Measurements from ENCODE around the gene GRID2.
"Not testable (repeated sequence)": the region's sequence is repeated elsewhere in the genome, so short reads cannot be mapped to it uniquely, and the experiment has no call there.

The GRID2 gene

DNA sequence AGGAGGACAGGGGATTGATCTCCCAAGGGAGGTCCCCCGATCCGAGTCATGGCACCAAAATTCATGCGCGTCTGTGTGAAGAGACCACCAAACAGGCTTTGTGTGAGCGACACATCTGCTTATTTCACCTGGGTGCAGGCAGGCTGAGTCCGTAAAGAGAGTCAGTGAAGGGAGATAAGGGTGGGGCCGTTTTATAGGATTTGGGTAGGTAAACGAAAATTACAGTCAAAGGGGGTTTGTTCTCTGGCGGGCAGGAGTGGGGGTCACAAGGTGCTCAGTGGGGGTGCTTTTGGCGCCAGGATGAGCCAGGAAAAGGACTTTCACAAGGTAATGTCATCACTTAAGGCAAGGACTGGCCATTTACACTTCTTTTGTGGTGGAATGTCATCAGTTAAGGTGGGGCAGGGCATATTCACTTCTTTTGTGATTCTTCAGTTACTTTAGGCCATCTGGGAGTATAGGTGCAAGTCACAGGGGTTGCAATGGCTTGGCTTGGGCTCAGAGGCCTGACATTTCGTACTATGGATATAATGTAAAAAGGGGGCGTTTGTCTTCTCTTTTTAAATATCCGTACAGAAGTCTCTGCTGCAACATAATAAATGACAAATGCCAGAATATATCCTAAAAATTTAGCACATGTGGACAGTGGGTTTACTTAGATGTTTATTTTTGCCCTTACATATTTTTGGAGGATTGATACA lies 140.5 kb downstream of the GRID2 start:
- DNase-seq = not testable (repeated sequence)

DNA sequence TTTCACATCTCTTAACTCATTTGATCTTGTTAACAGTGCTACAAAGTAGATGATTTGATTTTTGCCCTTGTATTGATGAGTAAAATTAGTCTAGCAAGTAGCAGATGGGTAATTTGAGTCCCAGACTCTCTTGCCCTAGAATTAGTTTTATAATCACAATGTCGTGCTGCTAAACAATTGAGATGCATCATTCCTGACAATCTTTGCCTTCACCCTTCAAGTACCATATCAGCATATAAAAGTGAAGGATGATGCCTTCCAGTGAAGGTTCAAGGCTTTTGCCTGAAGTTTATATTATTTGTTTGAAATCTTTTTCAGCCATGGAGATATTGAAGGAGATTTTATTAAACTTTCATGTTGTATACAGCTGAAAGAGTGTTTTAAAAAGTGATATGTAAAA lies 141.4 kb downstream of the GRID2 start:
- DNase-seq = no peak

DNA sequence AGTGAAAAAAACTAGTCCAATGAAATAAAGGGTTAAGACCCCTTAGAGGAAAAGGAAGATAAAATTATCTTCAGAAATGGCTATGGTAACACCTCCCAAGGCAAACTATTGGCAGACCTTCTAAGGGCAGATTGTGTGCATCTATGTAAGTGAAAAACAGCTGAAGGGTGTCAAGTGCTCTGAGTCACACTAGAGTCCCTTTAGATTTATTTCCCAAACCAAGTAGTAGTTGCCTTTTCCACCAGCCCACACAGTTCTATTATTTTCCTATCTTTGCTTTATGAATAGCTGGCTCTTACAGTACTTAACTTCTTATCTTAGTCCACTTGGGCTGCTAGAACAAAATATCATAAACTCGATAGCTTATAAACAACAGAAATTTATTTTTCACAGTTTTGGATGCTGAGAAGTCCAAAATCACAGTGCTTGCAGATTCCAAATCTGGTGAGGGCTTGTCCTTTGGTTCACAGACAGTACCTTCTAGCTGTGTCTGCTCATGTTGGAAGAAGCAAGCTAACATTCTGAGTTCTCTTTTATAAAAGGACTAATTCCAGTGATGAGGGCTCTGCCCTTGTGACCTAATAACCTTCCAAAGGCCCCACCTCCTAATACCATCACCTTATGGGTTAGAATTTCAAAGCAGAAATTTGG lies 143.6 kb downstream of the GRID2 start:
- DNase-seq = no peak

DNA sequence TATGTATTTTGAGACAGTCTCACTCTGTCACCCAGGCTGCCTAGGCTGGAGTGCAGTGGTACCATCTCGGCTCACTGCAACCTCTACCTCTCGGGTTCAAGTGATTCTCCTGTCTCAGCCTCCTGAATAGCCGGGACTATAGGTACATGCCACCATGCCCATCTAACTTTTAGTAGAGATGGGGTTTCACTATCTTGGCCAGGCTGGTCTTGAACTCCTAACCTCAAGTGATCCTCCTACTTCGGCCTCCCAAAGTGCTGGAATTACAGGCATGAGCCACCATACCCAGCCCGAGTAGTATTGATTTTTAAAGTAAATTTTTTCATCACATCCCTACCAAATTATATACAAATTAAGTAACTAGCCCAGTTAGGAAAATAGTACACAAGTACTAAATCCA lies 144.4 kb downstream of the GRID2 start:
- not testable (repeated sequence) for DNase-seq

DNA sequence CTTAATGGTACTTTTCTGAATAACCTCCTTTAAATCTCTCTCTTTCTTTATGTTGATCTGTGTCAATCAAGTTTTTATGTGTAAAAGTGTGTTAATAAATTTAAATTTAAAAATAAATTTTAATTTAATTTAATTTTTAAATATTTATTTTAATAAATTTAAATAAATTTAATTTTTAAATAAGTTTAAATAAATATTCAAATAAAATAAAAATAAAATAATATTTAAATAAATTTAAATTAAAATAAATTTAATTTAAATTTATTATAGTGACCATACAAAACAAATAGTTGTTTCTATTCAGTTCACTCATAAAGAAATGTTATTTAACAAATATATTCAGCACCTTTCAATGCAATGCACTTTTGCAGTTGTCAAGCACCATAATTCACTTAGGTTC lies 146.9 kb downstream of the GRID2 start:
- DNase-seq = no peak

DNA sequence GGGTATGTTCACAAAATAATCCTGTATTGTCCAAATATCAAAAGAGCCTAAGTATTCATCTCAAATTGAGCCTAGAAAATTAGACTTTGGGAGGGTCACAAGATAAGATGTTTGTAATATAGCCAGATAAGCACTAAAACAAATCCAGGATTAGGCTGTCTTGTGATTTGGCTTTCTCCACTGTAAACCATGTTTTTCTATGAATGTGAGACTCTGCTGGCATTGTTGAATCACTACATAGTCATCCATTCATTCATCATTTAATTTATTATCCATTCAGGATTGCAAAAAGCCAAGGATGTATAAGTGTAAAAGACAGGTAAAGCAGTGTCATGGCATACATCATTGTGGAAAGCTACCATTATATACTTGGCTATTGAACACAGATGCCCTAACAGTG lies 148.0 kb downstream of the GRID2 start:
- no peak for DNase-seq

DNA sequence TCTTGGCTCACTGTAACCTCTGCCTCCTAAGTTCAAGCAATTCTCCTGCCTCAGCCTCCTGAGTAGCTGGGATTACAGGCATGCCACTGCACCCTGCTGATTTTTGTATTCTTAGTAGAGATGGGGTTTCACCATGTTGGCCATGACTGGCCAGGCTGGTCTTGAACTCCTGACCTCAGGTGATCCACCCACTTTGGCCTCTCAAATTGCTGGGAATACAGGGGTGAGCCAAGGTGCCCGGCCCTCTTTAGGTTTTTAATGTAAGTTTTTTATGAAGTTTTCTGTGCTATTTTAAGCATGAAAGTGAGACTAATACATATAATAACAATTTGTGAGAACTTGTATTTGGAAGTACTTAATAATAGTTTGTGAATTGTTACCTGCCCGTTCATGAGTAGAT lies 148.6 kb downstream of the GRID2 start:
- DNase-seq = not testable (repeated sequence)

DNA sequence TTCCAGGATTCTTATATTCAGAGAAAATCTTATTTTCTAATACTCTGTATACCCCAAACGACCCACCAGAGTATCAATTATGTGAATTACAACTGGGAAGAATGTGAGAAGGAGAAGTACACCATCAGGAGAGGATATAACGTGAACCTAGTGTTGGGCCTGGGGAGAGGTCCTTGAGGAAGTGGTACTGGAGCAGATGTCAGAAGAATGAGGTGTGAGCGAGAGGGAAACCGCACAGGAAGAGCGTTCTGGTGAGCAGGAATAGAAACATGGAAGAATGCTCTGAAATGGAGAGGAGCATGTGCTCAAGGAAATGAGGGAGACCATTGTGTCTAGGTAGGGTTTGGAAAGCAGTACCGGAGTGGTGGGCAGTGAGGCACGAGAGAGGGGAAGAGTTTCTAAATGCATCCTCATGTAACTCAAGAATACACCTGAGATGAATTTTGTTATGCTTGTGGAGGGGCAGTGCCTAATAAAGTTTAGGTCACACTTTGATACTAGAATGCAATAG lies 151.6 kb downstream of the GRID2 start:
- DNase-seq = no peak

DNA sequence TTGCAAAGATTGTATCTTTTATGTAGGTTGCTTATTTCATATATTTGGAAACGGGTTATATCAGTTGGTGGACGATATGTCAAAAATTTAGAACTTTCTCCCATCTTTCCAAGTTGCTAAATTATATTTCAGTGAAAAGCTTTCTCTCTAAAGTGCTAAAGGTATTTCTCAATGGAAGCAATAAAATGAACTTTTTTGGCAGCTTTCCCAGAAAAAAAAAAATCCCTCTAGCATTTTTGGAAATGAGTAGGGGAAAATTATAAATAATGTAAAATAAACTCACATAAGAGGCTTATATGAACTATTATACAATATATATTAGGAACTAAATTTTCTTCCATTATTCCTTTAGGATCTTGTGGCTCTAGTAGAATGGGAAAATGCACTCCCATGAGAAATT lies 152.2 kb downstream of the GRID2 start:
- no peak for DNase-seq

DNA sequence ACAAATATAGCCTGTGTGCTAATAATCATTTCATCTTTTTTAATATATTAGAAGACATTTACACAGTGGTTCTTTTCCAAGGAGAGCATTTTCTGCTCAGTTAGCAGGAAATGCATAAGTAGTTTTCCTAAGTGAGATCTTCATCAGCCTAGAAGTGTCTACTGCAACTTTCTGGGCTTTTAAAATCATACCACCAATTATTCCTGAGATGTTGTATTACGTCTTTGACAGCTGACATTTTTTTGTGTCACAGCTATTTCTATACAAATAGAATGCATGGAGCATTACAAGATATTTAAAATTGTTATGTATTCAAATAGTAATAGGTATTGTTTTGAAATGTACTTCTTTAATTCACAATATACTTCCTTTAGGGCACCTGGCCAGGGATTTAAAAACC lies 158.0 kb downstream of the GRID2 start:
- no peak for DNase-seq

DNA sequence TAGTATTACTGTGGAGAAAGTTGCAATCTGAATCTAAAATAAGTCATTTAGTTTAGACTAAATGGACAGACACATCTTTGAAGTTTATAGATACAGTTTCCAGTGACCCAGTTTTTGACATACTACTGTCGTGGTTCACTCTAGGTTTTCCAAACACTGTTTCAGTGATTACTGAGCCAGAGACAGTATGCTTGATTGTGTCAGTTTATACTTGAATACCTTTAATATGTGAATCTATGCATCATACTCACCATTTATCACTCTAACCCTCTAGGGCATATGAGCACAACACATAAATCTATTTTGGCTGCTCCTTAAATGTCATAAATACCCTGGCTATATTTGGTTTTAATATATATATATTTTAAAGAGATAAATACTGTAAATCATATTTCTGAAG lies 173.5 kb downstream of the GRID2 start:
- DNase-seq = no peak

DNA sequence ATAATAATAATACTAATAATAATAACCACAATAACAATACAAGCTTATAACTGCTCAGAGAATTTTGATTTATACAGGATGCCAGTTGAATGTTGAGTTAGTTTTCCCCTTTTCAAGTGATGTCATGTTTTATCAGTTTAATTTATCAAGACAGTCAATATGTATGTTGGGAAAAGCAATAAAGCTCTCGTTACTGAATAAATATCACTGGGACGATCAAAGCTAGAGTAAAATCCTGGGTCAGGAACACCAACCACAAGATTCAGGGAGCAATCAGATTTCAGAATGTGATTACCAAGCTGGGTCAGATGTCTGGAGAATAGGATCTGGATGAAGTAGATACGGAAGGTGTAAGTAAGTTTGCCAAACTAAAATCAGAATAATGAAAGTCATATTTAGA lies 179.6 kb downstream of the GRID2 start:
- no peak for DNase-seq

DNA sequence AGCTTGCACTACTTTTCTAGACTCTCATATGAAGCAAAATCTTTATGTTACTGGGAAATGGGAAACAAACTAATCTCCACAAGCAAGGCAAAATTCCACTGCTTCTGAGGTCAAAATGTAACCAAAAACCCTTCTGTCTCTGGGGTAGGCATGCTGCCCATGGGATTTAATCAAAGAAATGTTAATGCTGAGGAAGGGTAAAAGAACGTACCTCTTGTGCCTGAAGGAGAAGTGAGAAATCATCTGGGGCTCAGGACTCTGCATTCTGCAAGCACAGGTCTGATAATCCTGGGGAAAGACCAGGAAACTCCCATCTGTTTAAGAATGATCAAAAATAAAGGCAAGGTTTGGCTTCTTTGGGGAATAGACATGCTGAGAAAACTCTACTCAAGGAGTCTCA lies 184.7 kb downstream of the GRID2 start:
- DNase-seq = no peak

DNA sequence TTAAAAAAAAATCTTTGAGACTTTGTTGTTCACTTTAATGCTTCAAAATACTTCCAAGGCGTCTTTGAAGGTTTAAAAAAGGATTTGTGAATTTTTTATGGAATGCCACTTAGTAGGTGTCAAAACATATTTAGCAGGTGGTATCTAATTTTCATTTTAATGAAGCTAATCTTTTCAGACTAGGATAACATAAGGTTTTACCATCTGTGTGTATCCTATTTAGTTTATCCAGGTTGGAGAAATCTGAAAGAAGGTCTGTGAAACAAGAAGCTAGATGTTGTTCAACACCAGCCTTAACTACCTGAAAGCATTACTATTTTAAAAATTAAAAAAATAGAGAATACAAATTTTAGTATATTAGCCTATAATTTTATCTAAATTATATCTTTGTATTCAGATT lies 193.4 kb downstream of the GRID2 start:
- DNase-seq = peak; percentile 1

DNA sequence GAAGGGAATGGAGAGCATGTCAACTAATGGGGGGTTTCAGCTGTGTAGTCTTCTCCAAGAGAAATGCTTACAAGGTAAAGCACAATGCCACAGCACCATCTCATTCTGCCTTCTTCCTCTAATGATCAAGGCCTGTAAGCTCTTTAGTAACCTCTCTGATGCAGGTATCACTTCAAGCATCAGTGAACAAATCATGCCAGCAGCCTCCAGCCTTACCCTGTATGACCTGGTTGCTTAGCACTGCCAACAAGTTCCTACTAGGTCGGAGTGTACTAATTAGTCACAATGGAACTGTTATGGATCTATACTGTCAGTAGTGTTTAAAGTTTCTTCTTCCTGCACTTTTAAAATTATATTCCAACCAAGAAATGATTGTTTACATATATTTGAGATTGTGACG lies 197.7 kb downstream of the GRID2 start:
- no peak for DNase-seq

DNA sequence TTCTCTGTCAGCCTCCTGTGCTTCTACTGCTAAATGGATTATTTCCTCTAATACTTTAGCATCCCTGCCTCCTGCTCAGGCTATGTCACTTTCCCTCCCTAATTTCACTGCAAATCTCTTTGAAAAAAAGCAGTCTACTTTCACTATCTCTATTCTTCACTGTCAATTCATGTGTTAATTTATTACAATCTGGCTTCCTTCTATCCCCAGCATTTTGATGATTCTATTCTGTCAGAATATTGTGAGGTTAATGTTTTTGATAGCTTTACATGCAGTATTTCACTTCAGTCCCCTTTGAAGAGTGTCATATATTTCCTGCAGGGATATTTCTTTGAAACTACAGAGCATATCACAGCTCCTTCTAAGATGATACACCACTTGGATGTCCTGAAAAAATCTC lies 203.2 kb downstream of the GRID2 start:
- DNase-seq = no peak

DNA sequence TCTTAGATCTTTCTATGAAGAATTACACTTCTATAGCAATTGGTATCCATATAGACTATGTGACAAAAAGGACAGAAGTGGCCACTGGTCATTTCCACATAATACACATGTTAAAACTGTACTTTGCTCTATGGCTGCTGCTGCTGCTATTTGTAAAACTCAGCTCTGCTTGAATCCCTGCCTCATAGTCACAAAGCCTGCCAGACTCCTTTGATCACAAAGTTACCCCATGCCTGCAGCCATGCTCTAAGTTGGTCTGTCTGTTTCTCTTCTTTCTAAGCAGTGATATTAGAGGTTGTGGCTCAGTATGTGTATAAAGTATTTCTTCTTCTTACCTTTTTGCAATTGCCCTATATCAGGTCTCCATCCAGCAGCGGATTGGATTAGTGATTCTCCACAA lies 210.9 kb downstream of the GRID2 start:
- DNase-seq = no peak

DNA sequence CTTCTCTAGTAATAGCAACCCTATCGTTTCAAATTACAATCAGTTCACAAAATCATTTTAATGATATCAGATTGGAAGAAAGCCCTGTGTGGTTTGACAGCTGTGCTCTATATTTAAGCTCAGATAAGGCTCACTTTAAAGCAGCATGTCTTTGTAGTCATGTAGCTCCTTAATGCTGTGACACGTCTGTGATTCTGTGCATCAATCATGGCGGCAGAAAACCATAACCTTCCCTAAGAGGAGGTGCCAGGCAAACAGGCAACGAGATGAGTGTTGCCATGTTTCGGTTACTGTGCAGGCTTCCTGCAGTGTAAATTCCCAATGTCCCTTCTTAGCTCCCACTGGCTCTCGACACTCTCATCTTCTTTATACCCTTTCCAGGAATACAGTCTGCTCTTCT lies 212.7 kb downstream of the GRID2 start:
- DNase-seq = peak; percentile 11

DNA sequence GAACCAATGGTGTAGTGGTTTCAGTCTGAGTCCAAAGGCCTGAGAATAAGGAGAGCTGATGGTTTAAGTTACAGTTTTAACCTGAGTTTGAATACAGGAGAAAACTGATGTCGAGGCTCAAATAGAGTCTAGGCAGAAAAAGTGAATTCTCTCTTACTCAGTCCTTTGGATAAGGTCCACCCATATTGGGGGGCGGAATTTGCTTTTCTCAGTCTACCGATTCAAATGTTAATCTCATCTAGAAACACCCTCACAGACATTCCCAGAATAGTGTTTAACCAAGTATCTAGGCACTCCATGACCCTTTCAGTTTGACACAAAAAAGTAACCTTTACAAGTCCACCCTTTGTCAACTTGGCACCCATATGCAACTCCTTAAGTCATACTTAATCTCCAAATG lies 216.0 kb downstream of the GRID2 start:
- DNase-seq = no peak

DNA sequence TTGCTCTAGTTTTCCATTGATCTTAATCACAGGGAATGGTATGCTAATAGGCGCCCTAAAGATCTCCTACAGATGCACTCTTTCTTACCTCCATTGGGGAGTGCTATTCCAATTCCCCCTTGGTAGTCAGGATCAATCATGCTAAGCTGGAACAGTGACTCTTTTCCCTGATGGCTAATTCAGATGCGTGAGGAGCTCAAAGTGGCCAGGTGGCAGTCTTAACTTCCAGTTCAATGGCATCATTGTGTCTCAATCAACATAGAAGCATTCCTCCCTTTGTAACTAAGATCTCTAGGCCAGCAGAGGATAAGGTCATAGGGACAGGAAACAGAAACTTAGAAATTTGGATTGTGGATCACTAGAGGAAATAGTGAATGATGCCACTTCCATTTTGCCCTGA lies 216.8 kb downstream of the GRID2 start:
- no peak for DNase-seq

DNA sequence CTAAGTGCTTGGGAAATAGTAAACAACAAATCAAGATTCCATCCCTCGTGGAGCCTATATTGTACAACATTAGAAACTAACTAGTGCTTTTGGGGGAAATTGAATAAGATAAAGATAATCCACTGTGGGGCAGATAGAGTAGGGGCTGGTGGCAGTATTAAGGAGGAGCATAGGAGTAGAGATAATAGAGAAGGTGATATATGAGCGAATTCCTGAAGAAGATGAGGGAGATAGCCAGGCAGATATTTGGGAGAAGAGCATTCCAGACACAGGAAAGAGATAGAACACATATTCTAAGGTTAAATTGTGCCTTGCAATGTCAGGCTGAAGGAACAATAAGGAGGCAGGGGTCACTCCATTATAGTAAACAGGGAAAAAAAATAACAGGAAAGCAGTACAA lies 218.2 kb downstream of the GRID2 start:
- DNase-seq = no peak

DNA sequence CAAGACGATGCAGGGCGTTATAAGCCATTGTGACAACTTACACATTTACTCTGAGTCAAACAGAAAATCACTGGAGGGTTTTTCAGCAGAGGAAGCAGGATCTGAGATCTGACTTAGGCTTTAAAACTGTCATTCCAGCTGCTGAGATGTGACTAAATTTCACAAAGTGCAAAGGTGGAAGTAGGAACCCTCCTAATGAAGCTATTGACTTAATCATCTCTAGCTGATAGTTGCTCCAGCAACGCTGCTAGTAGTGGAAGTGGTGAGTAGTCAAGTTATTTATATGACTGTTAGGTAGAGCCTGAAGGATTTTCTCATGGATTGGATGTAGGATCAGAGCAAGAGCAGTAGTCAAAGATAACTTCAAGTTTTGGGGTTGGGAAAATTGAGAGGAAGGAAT lies 218.6 kb downstream of the GRID2 start:
- DNase-seq = no peak

DNA sequence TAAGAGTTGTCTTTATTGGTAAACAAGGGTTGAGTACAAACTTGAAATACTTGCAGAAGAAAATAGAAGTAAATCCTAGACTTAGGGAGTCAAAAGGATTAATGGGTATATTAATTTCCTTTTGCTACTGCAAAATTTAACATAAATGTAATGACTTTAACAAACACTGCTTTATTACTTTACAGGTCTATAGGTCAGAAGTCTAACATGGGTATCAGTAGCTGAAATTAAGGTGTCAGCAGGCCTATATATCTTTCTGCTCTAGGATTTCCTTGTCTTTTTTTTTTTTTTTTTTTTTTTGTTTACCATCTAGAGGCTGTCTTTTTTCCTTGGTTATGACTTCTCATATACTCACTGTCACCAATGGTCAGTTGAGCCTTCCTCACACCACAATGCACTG lies 220.4 kb downstream of the GRID2 start:
- DNase-seq = no peak

DNA sequence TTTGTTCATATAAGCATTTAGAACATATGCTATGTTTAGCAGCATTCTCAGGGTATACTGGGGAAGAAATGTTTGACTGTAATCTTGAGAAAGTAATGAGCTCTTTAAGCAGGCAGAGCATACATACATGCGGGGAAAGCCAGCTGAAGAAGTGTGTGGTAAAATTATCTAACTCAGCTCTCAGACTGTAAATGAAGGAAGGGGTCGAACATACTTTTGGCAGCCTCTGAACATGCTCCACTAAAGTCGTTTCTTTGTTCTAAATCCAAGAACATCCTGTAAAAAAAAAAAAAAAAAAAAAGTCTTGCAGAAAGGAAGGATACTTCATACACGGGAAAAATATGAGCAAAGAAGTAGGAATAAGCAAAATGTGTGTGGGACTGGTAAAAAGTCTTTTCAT lies 224.8 kb downstream of the GRID2 start:
- DNase-seq = no peak

DNA sequence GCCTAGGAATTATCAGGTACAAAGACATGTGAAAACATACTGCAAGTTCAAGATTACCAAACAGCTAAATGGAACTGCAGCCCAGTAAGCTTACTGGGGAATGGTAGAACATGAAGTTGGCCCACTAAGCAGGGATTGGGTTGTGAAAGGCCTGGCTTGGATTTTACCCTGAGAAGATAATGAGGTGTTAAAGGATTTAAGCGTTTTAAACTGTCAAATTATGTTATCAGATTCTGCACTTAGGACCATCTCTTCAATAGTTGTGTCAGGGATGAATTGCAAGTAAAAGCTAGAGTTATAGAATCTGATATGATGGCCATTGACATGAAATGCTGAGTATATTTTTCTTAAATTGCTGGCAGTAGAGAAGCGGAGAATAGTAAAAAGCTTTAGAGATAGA lies 225.7 kb downstream of the GRID2 start:
- no peak for DNase-seq
